ENCODE data around the gene PTPRT.

GRCh38 chr20:42444799-42445198, 744.9 kb downstream of the PTPRT start:
- TF ChIP-seq ZBTB40 (IDR thresholded peaks at IDR 0.05; ENCODE audit: borderline replicate concordance) (no peak), SMC3 (IDR thresholded peaks at IDR 0.05; ENCODE audit: borderline replicate concordance, low read length) (no peak), GABPA (IDR thresholded peaks at IDR 0.05; ENCODE audit: low read depth) (no peak), SKIL (IDR thresholded peaks at IDR 0.05; ENCODE audit: low read depth, poor library complexity, severe bottlenecking) (no peak), POLR2A (IDR thresholded peaks at IDR 0.05; ENCODE audit: low read depth, low read length) (no peak), POLR2AphosphoS5 (IDR thresholded peaks at IDR 0.05; ENCODE audit: low read length) (no peak), MXI1 (IDR thresholded peaks at IDR 0.05; ENCODE audit: low read depth, low read length) (no peak), ZNF274 (IDR thresholded peaks at IDR 0.05; ENCODE audit: insufficient read depth, insufficient read length) (no peak), ZNF217 (IDR thresholded peaks at IDR 0.05) (no peak), SIN3A (IDR thresholded peaks at IDR 0.05; ENCODE audit: low read depth, low read length) (no peak), CTCF (IDR thresholded peaks at IDR 0.05 in 2 of 3, conservative IDR thresholded peaks at IDR 0.05 in 1 of 3; ENCODE audit: control insufficient read depth in 2 of 3, extremely low read depth in 1 of 3, insufficient read depth in 1 of 3, low read depth in 3 of 3, low read length in 3 of 3) (no peak), ATF3 (IDR thresholded peaks at IDR 0.05; ENCODE audit: borderline replicate concordance, extremely low read depth, low read depth, low read length) (no peak), CEBPB (IDR thresholded peaks at IDR 0.05; ENCODE audit: borderline replicate concordance in 1 of 2, low read depth in 2 of 2, low read length in 2 of 2) (no peak), ZNF592 (IDR thresholded peaks at IDR 0.05) (no peak)
